DOHH2 (cell line): ENCODE data around the gene HIPK2.

Experiments
- CTCF ChIP-seq: fragments of 200-600 bp; sonication (generic); IDR thresholded peaks from one replicate; pipeline ENCODE4 v1.5.1; 2014; ENCODE audit warnings: antibody characterized with exemption, mild to moderate bottlenecking, low read depth, low read length; ENCODE audit not compliant: poor library complexity, severe bottlenecking
- EZH2phosphoT487 ChIP-seq: fragments of 200-600 bp; sonication (generic); IDR thresholded peaks from 2 replicates; pipeline ENCODE4 v1.6.1; 2017; ENCODE audit warnings: borderline replicate concordance, mild to moderate bottlenecking, antibody characterized with exemption, low read length, moderate library complexity, mixed read lengths

GRCh38 chr7:139659922-139660316, 117.9 kb downstream of the HIPK2 start:
- no peak for TF ChIP-seq CTCF
- TF ChIP-seq EZH2phosphoT487: no peak
